H1 (cell line): ENCODE measurements around the gene INPP4B. TPM values are rescaled to one million over a fixed set of nuclear protein-coding genes. Genes with fewer than 3 reads are reported as not detected.

Experiments used
- CTCF ChIA-PET: fragments of 300-600 bp; sonication (Branson Sonifier 250); formaldehyde crosslinking; loops from one replicate; lab custom pipeline; 2021; ENCODE audit not compliant: partially characterized antibody; lab: Charles Lee
- POLR2A ChIA-PET: fragments of 300-600 bp; sonication (Branson Sonifier 250); formaldehyde crosslinking; loops from one replicate; lab custom pipeline; 2021; ENCODE audit warnings: inconsistent platforms; ENCODE audit not compliant: partially characterized antibody; lab: Charles Lee
- DNase-seq, 2 experiments: peaks; one replicate each; pipeline versions ENCODE4 v3.0.0 to v3.0.0-alpha.2; 2010 to 2022; ENCODE audit warnings: low spot score in 2 of 2, low read depth in 1 of 2, mixed read lengths in 1 of 2
- FAIRE-seq: peaks from 2 replicates; lab custom pipeline; 2011; peaks lifted over from hg19 to GRCh38; lab: Jason Lieb, UNC
- H2AFZ ChIP-seq: 2 replicates; pipeline ENCODE4 v1.8.1; 2012; ENCODE audit warnings: low read length, inconsistent platforms
- H2AK5ac ChIP-seq: 2 replicates; pipeline ENCODE4 v1.6.1; 2013; ENCODE audit warnings: low read depth, low read length
- H2BK120ac ChIP-seq: replicated peaks from 2 replicates; pipeline ENCODE3; 2013; ENCODE audit warnings: low read depth, low read length, inconsistent platforms
- H2BK12ac ChIP-seq: 2 replicates; pipeline ENCODE4 v1.6.1; 2013; ENCODE audit warnings: low read depth, low read length
- H2BK15ac ChIP-seq: 2 replicates; pipeline ENCODE4 v1.6.1; 2013; ENCODE audit warnings: low read length
- H2BK20ac ChIP-seq: 2 replicates; pipeline ENCODE4 v1.6.1; 2013; ENCODE audit warnings: low read length
- H2BK5ac ChIP-seq: 2 replicates; pipeline ENCODE4 v1.6.1; 2013; ENCODE audit warnings: low read depth, low read length
- H3K14ac ChIP-seq: 2 replicates; pipeline ENCODE4 v1.6.1; 2013; ENCODE audit warnings: inconsistent platforms; ENCODE audit not compliant: insufficient read length
- H3K18ac ChIP-seq: 2 replicates; pipeline ENCODE4 v1.6.1; 2013; ENCODE audit warnings: low read length; ENCODE audit errors: extremely low read depth
- H3K23ac ChIP-seq: 2 replicates; pipeline ENCODE4 v1.6.1; 2013; ENCODE audit warnings: inconsistent platforms; ENCODE audit not compliant: insufficient read length
- H3K23me2 ChIP-seq: 2 replicates; pipeline ENCODE4 v1.6.1; 2013; ENCODE audit warnings: low read depth, low read length
- H3K27ac ChIP-seq: 2 replicates; pipeline ENCODE4 v1.6.1; 2011; ENCODE audit warnings: low read depth, low read length, inconsistent platforms
- H3K27me3 ChIP-seq, 4 experiments: replicated peaks in 1 of 4; 1 replicate in 1 of 4; 2 replicates in 3 of 4; pipeline versions ENCODE4 v1.6.1 to v1.8.1; 2011 to 2013; ENCODE audit warnings: low read length in 3 of 4, mild to moderate bottlenecking in 3 of 4, inconsistent platforms in 2 of 4, mixed read lengths in 2 of 4, moderate library complexity in 1 of 4; ENCODE audit not compliant: control insufficient read depth in 3 of 4, insufficient read depth in 3 of 4; ENCODE audit errors: extremely low read depth in 1 of 4
- H3K36me3 ChIP-seq, 4 experiments: 2 replicates each; pipeline versions ENCODE4 v1.6.1 to v1.8.1; 2011 to 2013; ENCODE audit warnings: mild to moderate bottlenecking in 4 of 4, low read length in 3 of 4, moderate library complexity in 2 of 4, control low read depth in 1 of 4, inconsistent platforms in 1 of 4; ENCODE audit not compliant: insufficient read depth in 4 of 4, control insufficient read depth in 2 of 4
- H3K4ac ChIP-seq: replicated peaks from 2 replicates; pipeline ENCODE3; 2013; ENCODE audit warnings: low read length, low read depth, mixed read lengths, inconsistent platforms; ENCODE audit not compliant: insufficient read length
- H3K4me1 ChIP-seq, 4 experiments: replicated peaks in 1 of 4; 1 replicate in 1 of 4; 2 replicates in 3 of 4; pipeline versions ENCODE4 v1.6.1 to v1.8.1; 2011 to 2013; ENCODE audit warnings: low read length in 3 of 4, inconsistent platforms in 2 of 4, mixed read lengths in 1 of 4; ENCODE audit not compliant: insufficient read depth in 4 of 4, control insufficient read depth in 3 of 4
- H3K4me2 ChIP-seq, 2 experiments: 2 replicates each; pipeline versions ENCODE4 v1.6.1 to v1.8.1; 2011 to 2013; ENCODE audit warnings: low read depth in 2 of 2, low read length in 2 of 2, control low read depth in 1 of 2, inconsistent platforms in 1 of 2, mild to moderate bottlenecking in 1 of 2; ENCODE audit not compliant: insufficient read depth in 1 of 2
- H3K4me3 ChIP-seq, 4 experiments: fragments of 200-600, 300-600 bp in 1 of 4; sonication (generic), shearing (Covaris generic), sonication (Bioruptor Twin) in 1 of 4; 2 replicates each; pipeline versions ENCODE4 v1.5.1 to v1.8.1; 2011 to 2016; ENCODE audit warnings: low read length in 4 of 4, low read depth in 3 of 4, control low read depth in 2 of 4, inconsistent platforms in 2 of 4, mild to moderate bottlenecking in 2 of 4, mixed read lengths in 1 of 4, moderate library complexity in 1 of 4; ENCODE audit not compliant: insufficient read depth in 2 of 4; ENCODE audit errors: extremely low read depth in 1 of 4
- H3K56ac ChIP-seq: replicated peaks from 2 replicates; pipeline ENCODE3; 2013; ENCODE audit warnings: low read depth, mild to moderate bottlenecking, mixed read lengths, low read length, inconsistent platforms; ENCODE audit not compliant: insufficient read length
- H3K79me1 ChIP-seq: 2 replicates; pipeline ENCODE4 v1.6.1; 2013; ENCODE audit warnings: low read depth, low read length, control low read depth
- H3K79me2 ChIP-seq, 2 experiments: 2 replicates each; pipeline versions ENCODE4 v1.6.1 to v1.8.1; 2012 to 2013; ENCODE audit warnings: low read length in 2 of 2, mild to moderate bottlenecking in 2 of 2, inconsistent platforms in 1 of 2; ENCODE audit not compliant: insufficient read depth in 2 of 2, control insufficient read depth in 1 of 2
- H3K9ac ChIP-seq, 4 experiments: replicated peaks in 1 of 4; 1 replicate in 1 of 4; 2 replicates in 3 of 4; pipeline versions ENCODE4 v1.6.1 to v1.8.1; 2011 to 2013; ENCODE audit warnings: low read depth in 3 of 4, low read length in 3 of 4, control low read depth in 2 of 4, mild to moderate bottlenecking in 2 of 4, moderate library complexity in 2 of 4, inconsistent platforms in 1 of 4; ENCODE audit errors: extremely low read depth in 1 of 4
- H3K9me3 ChIP-seq, 2 experiments: 2 replicates each; pipeline versions ENCODE4 v1.6.1 to v1.8.1; 2012 to 2013; ENCODE audit warnings: mild to moderate bottlenecking in 2 of 2, moderate library complexity in 2 of 2, control low read depth in 1 of 2, inconsistent platforms in 1 of 2, low read depth in 1 of 2, low read length in 1 of 2, mixed read lengths in 1 of 2; ENCODE audit not compliant: insufficient read depth in 2 of 2
- H4K20me1 ChIP-seq, 2 experiments: replicated peaks in 1 of 2; 2 replicates each; pipeline versions ENCODE3 to v1.8.1; 2011 to 2013; ENCODE audit warnings: inconsistent platforms in 2 of 2, low read length in 2 of 2, mild to moderate bottlenecking in 1 of 2; ENCODE audit not compliant: insufficient read depth in 2 of 2, control insufficient read depth in 1 of 2
- H4K5ac ChIP-seq: 2 replicates; pipeline ENCODE4 v1.6.1; 2013; ENCODE audit warnings: low read length, low read depth, mixed read lengths, inconsistent platforms; ENCODE audit not compliant: insufficient read length
- H4K8ac ChIP-seq: 2 replicates; pipeline ENCODE4 v1.8.0; 2013; ENCODE audit warnings: mild to moderate bottlenecking, moderate library complexity, low read length, inconsistent platforms; ENCODE audit not compliant: insufficient read depth; ENCODE audit errors: extremely low read depth
- H4K91ac ChIP-seq: replicated peaks from 2 replicates; pipeline ENCODE3; 2013; ENCODE audit warnings: low read length, mixed read lengths, inconsistent platforms; ENCODE audit not compliant: insufficient read length
- KDM5A ChIP-seq: fragments of 200-600 bp; IDR thresholded peaks from 2 replicates; pipeline ENCODE4 v1.7.1; 2012; ENCODE audit warnings: mild to moderate bottlenecking, low read length, inconsistent platforms, mixed read lengths
- RFX5 ChIP-seq: IDR thresholded peaks from 2 replicates; pipeline ENCODE4 v1.6.1; 2011; ENCODE audit warnings: low read depth, low read length, improper control_type of control experiment, borderline replicate concordance
- SP1 ChIP-seq: IDR thresholded peaks from 2 replicates; pipeline ENCODE4 v1.6.1; 2011; ENCODE audit warnings: low read depth, low read length
- TBP ChIP-seq: IDR thresholded peaks from 2 replicates; pipeline ENCODE4 v1.6.1; 2011; ENCODE audit warnings: low read depth, low read length, improper control_type of control experiment
- WGBS, 2 experiments: shearing (Covaris generic) in 1 of 2; methylation state at CpG; one replicate each; pipeline versions ENCODE4 v1.1.6 to v1.1.7; 2013 to 2015; ENCODE audit warnings: low lambda C conversion rate in 2 of 2, mixed read lengths in 2 of 2, inconsistent platforms in 1 of 2, low coverage in 1 of 2, missing lambda C conversion rate in 1 of 2; ENCODE audit not compliant: insufficient replicate concordance in 2 of 2, insufficient coverage in 1 of 2, insufficient read length in 1 of 2; ENCODE audit errors: extremely low coverage in 1 of 2, missing lambda C conversion rate in 1 of 2; 5-methylcytosine and 5-hydroxymethylcytosine counted together
- polyA plus RNA-seq, 7 experiments: library from polyadenylated mRNA; depleted of rRNA in 3 of 7; stranded (reverse) in 5 of 7; unstranded in 2 of 7; fragments of >200 nt in 5 of 7; fragments of 200-250 nt in 2 of 7; gene quantifications; 1 replicate in 5 of 7; 2 replicates in 1 of 7; 4 replicates in 1 of 7; pipeline versions ENCODE4 v1.2.1 to v1.2.3, GENCODE V29; 2011 to 2013; ENCODE audit warnings: missing spikeins in 2 of 7, mixed read lengths in 2 of 7
- total RNA-seq: library from RNA; stranded (reverse); fragmentation: NEBNext Ultra II Directional; extraction: Animal tissue kit (Norgen Biotek cat#: 25700); gene quantifications from 2 replicates; pipeline ENCODE4 v1.2.1, GENCODE V29; 2021

The INPP4B gene
- total and polyA plus RNA-seq, 2 of the 8 experiments (the other 6 are each of a cell fraction or from before 2014, with no cell fraction given), result 0.11 to 0.54 TPM

DNA sequence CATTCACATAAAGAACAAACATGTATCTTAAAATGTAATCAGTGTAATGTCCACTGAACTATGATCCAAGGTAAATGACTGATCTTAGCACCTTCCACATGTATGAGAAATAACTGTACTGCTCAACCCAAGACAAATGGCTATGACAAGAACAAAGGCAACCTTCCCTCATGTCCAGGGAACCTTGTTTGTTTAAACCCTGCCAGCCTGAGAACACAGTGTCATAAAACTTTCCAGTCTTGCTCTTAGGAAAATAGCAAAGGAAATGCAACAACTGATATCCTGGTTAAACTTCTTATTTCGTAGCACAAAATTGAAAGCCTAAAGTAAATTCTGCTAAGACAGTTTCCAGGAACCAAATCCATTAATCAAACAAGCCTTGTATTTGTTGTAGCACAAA, 715.4 kb downstream of the INPP4B start:
- H4K20me1 ChIP-seq, result no peaks in the 10 kb centered on the region
- H2BK5ac ChIP-seq, result no peak overlapping the region
- H4K5ac ChIP-seq, result no peak overlapping the region
- no peak overlapping the region for H3K56ac ChIP-seq
- no peak overlapping the region for H2BK20ac ChIP-seq
- H2AFZ ChIP-seq, result no peak overlapping the region
- H2BK120ac ChIP-seq, result no peak overlapping the region
- no peak overlapping the region for H3K18ac ChIP-seq
- no peak overlapping the region for H3K9ac ChIP-seq
- H3K27me3 ChIP-seq, result no peaks in the 10 kb centered on the region
- no peak overlapping the region for H4K91ac ChIP-seq
- H3K14ac ChIP-seq, result no peak overlapping the region
- H3K23ac ChIP-seq, result no peak overlapping the region
- H3K4me2 ChIP-seq, result no peak overlapping the region
- no peaks in the 10 kb centered on the region for H3K36me3 ChIP-seq
- H3K79me2 ChIP-seq, result no peaks in the 10 kb centered on the region
- no peak overlapping the region for H3K4ac ChIP-seq
- no peak overlapping the region for H3K4me3 ChIP-seq
- H4K8ac ChIP-seq, result no peak overlapping the region
- H3K4me1 ChIP-seq, result no peaks in the 10 kb centered on the region
- no peak overlapping the region for H2AK5ac ChIP-seq
- H3K27ac ChIP-seq, result no peak overlapping the region
- H2BK15ac ChIP-seq, result no peak overlapping the region
- H2BK12ac ChIP-seq, result no peak overlapping the region
- POLR2A ChIA-PET, result no interaction called here
- DNase-seq, result no peak
- FAIRE-seq, result no peak
- H3K79me1 ChIP-seq, result no peaks in the 10 kb centered on the region
- H3K9me3 ChIP-seq, result no peaks in the 10 kb centered on the region
- H3K23me2 ChIP-seq, result no peaks in the 10 kb centered on the region; the same call in 1 of the 2 replicates
- WGBS, 2 experiments, result 100% methylated on average over 1 of the region's 1 CpG; no CpG with 5 or more reads in 1 of the 2 experiments
- CTCF ChIA-PET, result interaction anchor here (1.0 kb wide), 1 partner anchor 717 kb away, joined by 4 read pairs; no protein-coding TSS in a partner anchor
- TF ChIP-seq KDM5A (no peak), SP1 (no peak), TBP (no peak), RFX5 (no peak)
